ENCODE measurements around the gene CACNA2D1. TPM values are rescaled to one million over a fixed set of nuclear protein-coding genes. Genes with fewer than 3 reads are reported as not detected.
A peak's percentile ranks its signal among the peaks of the same experiment; 100 is the strongest.

CACNA2D1 gene
- total RNA-seq, 1 experiment from 2014 or later, result 0.77 TPM

- BruUV-seq (replicated peaks), result no TSS peak
- Histone ChIP-seq H3K4me3 (ENCODE audit: low read length) (peak overlapping the region; percentile 39; the same call in 1 of the 2 replicates), H3K27ac (ENCODE audit: low read length) (peak overlapping the region; percentile 93)
Measured at GRCh38 chr7:82049891-82050533, 393.6 kb downstream of the CACNA2D1 start.

GRCh38 chr7:82049442-82049841, 394.1 kb downstream of the CACNA2D1 start:
- no TSS peak for BruUV-seq (replicated peaks)
- Histone ChIP-seq H3K27ac (ENCODE audit: low read length) (peak overlapping the region; percentile 93), H2AFZ (ENCODE audit: low read length) (no peak overlapping the region), H3K27me3 (ENCODE audit: low read length) (no peaks in the 10 kb centered on the region), H3K9ac (ENCODE audit: low read length) (peak overlapping the region; percentile 57), H3K4me1 (ENCODE audit: insufficient read depth, low read length) (peaks cover 28% of the 10 kb centered on the region), H3F3A (ENCODE audit: low read length, unreplicated experiment) (no peaks in the 10 kb centered on the region), H3K4me2 (ENCODE audit: low read length) (peak overlapping the region; percentile 73), H3K36me3 (ENCODE audit: low read depth, low read length) (no peaks in the 10 kb centered on the region), H4K20me1 (ENCODE audit: low read length) (no peaks in the 10 kb centered on the region), H3K9me2 (replicated peaks; ENCODE audit: low read length) (no peaks in the 10 kb centered on the region), H3K9me3 (ENCODE audit: low read length) (no peaks in the 10 kb centered on the region), H3K79me2 (ENCODE audit: low read length) (no peaks in the 10 kb centered on the region), H3K4me3 (ENCODE audit: low read length) (peak overlapping the region; percentile 39; the same call in 1 of the 2 replicates)
- DNase-seq (peak; percentile 64), ATAC-seq (peak; percentile 69)
- TF ChIP-seq CTCF (conservative IDR thresholded peaks at IDR 0.05; ENCODE audit: low read depth, low read length), result no peak
- no peak for TF ChIP-seq EZH2phosphoT487 (IDR thresholded peaks at IDR 0.05; ENCODE audit: borderline replicate concordance, low read length)
- no peak for TF ChIP-seq EZH2 (IDR thresholded peaks at IDR 0.05; ENCODE audit: low read length, unreplicated experiment)
- ChIA-PET POLR2A (ENCODE audit: unreplicated experiment) (interaction anchor here (0.5 to 0.6 kb wide), 2 partner anchors 456 to 725 kb away, joined by 3 to 4 read pairs; no protein-coding TSS in a partner anchor), CTCF (interaction anchor here (1.0 kb wide), 1 partner anchor 185 kb away, joined by 3 read pairs; no protein-coding TSS in a partner anchor)
- intact Hi-C loops (cut with micrococcal nuclease), result loop anchor here (10.0 kb wide), 1 partner anchor 395 kb away; the partner anchor contains the start of gene CACNA2D1

More at GRCh38 chr7:82049891-82050533, 393.6 kb downstream of the CACNA2D1 start:
- peak; percentile 94 for DNase-seq
- peak; percentile 94 for ATAC-seq
- Histone ChIP-seq H3K9ac (ENCODE audit: low read length) (peak overlapping the region; percentile 57), H3K4me2 (ENCODE audit: low read length) (peak overlapping the region; percentile 73), H3K27me3 (ENCODE audit: low read length) (no peaks in the 10 kb centered on the region), H3K9me2 (replicated peaks; ENCODE audit: low read length) (no peaks in the 10 kb centered on the region), H3K79me2 (ENCODE audit: low read length) (no peaks in the 10 kb centered on the region), H3K4me1 (ENCODE audit: insufficient read depth, low read length) (peaks cover 28% of the 10 kb centered on the region), H2AFZ (ENCODE audit: low read length) (no peak overlapping the region), H3K9me3 (ENCODE audit: low read length) (no peaks in the 10 kb centered on the region), H4K20me1 (ENCODE audit: low read length) (no peaks in the 10 kb centered on the region), H3F3A (ENCODE audit: low read length, unreplicated experiment) (no peaks in the 10 kb centered on the region), H3K36me3 (ENCODE audit: low read depth, low read length) (no peaks in the 10 kb centered on the region)
- ChIA-PET CTCF (interaction anchor here (0.5 to 1.0 kb wide), 2 partner anchors 184 to 1132 kb away, joined by 3 to 4 read pairs; no protein-coding TSS in a partner anchor), POLR2A (ENCODE audit: unreplicated experiment) (interaction anchor here (0.5 to 0.6 kb wide), 3 partner anchors 457 to 632 kb away, joined by 3 to 4 read pairs (median 3); no protein-coding TSS in a partner anchor)
- intact Hi-C loops (cut with micrococcal nuclease), result loop anchor here (1.0 to 10.0 kb wide), 4 partner anchors 17 to 395 kb away; partner anchors contain the start of gene CACNA2D1
- TF ChIP-seq EZH2phosphoT487 (IDR thresholded peaks at IDR 0.05; ENCODE audit: borderline replicate concordance, low read length) (no peak), CTCF (conservative IDR thresholded peaks at IDR 0.05; ENCODE audit: low read depth, low read length) (no peak), EZH2 (IDR thresholded peaks at IDR 0.05; ENCODE audit: low read length, unreplicated experiment) (no peak)

Data from PC-3 (cell line).